Measurements from ENCODE around the gene XYLT1.

The XYLT1 gene

DNA sequence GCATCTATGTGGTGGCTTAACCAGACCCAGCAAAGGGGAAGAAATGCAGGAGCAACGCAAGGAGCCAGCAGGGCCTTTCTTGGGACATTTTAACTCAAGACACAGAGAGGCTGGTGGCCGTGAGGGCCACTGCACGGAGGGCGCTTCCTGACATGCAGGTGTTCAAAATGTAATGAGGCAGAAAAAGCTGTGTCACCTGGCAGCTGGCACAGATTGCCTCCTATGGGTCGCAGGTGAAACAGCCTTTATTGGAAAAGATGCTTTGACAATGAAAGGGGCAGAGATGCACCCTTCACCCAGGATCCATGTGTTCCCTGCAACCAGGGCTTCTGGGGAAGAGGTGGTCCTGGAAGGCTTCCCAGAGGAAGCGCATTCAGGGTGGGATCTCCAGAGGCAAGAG lies 219.3 kb downstream of the XYLT1 start:
- DNase-seq: no peak

GRCh38 chr16:17246974-17247732 lies 223.6 kb downstream of the XYLT1 start:
- DNase-seq: no peak

GRCh38 chr16:17246268-17246885 lies 224.4 kb downstream of the XYLT1 start:
- no peak for DNase-seq

GRCh38 chr16:17245776-17246175 lies 225.0 kb downstream of the XYLT1 start:
- no peak for DNase-seq

- DNase-seq: no peak
Observed at GRCh38 chr16:17244872-17245551, 225.7 kb downstream of the XYLT1 start.

- DNase-seq: no peak
Observed at GRCh38 chr16:17241264-17241835, 229.4 kb downstream of the XYLT1 start.

DNA sequence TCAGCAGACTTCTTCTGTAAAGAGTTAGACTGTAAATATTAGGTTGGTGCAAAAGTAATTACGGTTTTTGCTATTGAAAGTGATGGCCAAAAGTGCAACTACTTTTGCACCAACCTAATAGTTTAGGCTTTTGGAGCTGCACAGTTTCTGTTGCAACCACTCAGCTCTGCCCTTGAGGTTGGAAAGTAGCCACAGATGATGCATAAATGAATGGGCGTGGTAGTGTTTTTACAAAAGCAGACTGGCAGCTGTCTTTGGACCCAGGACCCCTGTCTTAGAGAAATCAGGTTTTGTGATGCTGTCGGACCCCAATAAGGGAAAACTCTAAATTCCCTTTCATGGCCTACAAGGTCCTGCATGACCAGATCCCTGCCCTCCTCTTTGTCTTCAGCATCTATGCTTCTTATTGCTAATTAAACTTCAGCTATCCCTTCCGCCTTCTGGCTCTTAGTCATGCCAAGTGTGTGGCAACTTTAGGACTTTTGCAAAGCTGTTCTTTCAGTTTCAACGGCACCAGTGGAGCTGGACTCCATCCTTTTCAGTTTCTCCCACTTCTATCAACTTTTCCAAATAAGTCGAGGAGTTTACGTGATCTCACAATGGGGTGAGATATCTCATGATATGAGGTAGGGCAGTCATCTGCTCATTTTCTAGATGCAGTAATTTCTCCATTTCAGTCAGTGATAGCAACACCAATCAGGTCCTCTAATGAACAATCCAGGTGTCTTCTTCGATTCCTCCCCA lies 232.3 kb downstream of the XYLT1 start:
- DNase-seq: peak; percentile 61 to 77 (median 71)

DNA sequence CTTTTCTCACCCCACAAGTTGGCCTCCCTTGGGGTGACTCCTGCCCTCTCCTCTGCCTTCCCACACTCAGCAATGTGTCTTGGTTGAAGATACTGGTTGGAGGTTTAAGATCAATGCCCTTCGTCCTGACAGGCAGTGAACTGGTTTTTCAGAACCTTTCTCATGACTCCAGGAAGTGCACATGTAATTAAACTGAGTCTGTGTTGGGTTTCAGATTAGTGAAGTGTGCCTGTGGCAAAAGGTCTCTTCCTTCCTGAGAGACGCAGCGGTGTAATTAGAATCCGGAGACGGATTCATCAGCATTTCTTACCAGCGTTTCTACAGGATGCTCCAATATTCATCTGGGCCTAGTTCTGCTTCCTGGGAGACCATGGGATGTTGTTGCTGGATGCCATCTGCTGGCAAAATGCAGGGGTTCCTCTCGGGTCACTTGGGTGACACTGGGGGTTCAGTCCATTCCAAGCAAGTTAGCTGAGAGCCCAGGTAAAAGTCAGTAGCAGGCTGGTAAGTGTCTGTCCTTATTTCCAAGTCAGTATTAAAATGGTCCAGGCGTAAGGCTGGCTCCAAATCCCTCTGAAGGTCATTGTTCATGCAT lies 233.3 kb downstream of the XYLT1 start:
- DNase-seq: peak in 3 of 4 experiments; percentile 26 to 32 (median 31)

DNA sequence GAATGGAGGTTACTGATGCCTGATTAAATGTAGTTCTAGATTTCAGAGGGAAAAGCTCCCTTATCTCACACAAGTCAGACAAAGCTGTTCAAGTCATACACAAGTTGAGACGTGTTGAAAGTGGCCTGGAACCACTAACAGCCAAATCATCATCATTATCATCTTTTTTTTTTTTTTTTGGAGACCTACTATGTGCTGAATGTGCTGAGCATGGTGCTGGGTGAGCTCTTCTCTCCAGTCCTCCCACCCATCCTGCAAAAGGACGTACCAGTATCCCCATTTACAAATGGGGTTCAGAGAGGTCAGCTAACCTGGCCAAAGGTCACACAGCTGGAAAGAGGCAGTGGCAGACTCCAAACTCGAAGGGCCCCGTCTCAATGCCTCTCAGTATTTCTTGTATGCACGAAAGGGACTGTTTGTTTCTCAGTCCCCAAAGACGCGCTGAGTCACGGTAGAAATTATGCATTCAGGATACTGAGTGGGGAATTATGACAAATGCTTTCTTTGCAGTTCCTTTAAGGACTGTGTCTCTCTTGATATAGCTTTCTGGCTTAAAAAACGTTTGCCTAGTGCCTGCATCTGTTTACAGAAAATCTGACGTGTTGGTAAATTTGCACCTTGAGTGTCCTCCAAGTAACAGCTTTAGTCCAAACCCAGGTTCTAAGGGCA lies 235.5 kb downstream of the XYLT1 start:
- peak; percentile 55 to 74 (median 69) for DNase-seq

- no peak for DNase-seq
Observed at GRCh38 chr16:17233318-17234002, 237.3 kb downstream of the XYLT1 start.

GRCh38 chr16:17232487-17232886 lies 238.3 kb downstream of the XYLT1 start:
- no peak for DNase-seq

DNA sequence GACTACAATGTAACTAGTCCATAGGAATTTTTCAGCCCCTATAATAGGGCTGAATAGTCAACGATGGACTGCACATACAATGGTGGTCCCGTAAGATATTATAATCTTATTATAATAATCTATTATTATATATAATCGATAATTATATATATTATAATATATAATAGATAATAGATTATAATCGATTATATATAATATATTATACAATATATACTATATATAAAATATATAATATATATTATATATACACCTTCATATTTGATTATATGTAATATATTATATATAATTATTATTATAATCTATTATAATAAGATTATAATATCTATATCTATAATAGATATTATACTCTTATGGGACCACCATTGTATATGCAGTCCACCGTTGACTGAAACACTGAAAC lies 238.8 kb downstream of the XYLT1 start:
- DNase-seq: no peak

DNA sequence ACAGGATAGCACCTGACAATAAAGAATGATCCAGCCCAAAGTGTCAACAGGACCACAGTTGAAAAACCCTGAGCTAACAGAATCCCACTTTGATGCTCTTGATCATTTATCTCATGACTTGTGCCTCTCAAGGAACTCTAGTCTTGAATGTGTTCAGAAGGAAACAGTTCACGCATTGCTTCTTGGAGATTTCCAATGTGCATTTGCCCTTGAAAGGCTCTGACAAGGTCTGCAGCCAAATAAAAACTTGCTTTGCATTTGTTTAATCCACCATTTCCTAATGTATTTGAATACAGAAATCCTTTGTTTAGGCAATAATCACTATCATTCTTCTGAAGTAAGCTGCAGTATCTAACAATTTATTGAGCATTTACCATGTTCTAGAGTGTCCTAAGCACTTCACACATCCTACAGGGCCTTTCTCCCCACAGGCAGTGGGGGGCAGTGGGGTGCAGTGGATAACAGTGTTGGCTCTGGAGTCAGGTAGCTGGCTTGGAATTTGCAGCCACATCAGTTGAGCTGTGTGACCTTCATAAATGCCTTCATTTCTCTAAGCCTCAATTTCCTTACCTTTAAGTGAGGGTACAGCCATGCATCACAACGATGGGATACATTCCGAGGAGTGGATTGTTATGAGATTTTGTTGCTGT lies 239.7 kb downstream of the XYLT1 start:
- no peak for DNase-seq

DNA sequence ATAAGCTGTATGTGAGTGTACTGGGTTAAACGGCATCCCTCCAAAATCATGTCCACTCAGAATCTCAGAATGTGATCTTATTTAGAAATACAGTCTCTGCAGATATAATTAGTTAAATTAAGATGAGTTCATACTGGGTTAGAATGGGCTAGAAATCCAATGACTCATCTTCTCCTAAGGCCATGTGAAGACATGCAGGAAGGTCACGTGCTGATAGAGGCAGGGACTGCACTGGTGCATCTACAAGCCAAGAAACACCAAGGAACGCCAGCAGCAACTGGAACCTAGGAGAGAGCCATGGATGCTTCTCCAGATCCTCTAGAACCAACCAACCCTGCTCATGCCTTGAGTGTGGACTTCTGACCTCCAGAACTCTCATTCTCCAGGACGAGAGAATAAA lies 241.0 kb downstream of the XYLT1 start:
- no peak for DNase-seq

DNA sequence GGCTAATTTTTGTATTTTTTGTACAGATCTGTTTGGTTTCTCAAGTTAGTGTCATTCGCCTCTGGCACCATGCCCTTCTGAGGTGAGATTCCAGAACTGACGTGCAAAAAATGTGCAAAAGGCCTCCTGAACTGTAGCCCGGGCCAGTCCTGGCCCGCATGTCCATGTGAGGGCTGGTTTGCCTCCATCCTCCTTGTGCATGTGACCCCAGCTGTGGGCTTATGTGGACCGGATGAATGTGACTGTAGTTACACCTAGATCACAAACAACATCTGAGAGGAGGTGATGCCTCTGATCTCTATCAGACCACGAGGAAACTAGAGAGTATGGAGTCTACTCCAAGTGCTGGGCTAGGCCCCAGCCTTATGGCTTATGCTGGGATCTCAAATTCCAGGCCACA lies 241.6 kb downstream of the XYLT1 start:
- DNase-seq: no peak

- DNase-seq: no peak
Observed at GRCh38 chr16:17228708-17229055, 242.1 kb downstream of the XYLT1 start.

DNA sequence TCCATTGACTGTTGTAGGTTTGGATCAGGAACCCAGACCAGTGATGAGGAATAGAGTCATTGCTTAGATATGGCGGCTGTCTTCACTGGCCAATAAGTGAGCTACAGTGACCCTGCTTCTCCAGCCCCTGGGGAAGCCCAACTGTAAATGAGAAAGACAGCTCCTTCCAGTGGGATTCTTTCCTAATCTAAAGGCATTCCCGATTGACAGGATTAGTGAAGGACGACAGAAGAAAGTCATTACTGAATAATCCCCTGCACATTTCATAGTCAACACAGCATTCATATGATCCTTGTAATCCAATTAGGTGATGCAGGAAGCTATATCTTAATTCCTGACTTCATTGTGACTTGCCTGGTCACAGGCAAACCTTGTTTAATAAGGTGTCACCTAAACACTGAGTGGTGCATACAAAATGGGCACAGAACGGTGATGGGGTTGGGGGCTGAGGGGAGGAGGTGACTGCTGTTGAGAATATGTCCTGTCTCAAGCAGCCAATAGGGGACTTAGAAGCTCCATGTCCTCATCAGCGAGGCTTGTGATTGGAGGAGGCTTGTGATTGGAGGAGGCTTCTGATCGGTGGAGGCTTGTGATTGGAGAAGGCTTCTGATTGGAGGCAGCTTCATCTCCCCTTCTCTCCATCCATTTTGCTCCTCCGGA lies 242.6 kb downstream of the XYLT1 start:
- DNase-seq: no peak

GRCh38 chr16:17227278-17227677 lies 243.5 kb downstream of the XYLT1 start:
- no peak for DNase-seq

DNA sequence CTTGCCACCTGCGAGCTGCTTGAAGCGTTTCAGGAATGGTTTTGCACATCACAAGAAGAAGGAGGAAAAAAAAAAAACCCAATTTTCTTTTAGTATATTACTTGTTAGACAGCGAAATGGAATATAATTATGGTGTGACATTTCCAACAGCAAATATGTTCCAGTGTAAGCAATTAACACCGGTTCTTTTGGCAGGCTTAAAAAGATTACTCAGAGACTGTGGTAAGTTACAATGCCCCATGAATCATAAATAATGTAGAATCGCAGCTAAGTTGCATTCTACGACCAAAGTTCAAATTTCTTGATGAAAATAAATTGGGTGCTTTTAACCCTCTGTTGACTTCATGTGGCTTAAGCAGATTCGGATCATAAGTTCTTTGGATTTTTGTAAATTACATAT lies 245.2 kb downstream of the XYLT1 start:
- DNase-seq: no peak

- DNase-seq: peak; percentile 65 to 73 (median 69)
Observed at GRCh38 chr16:17224879-17225281, 245.9 kb downstream of the XYLT1 start.
